ENCODE results near the gene ZFX.

Gene ZFX

DNA sequence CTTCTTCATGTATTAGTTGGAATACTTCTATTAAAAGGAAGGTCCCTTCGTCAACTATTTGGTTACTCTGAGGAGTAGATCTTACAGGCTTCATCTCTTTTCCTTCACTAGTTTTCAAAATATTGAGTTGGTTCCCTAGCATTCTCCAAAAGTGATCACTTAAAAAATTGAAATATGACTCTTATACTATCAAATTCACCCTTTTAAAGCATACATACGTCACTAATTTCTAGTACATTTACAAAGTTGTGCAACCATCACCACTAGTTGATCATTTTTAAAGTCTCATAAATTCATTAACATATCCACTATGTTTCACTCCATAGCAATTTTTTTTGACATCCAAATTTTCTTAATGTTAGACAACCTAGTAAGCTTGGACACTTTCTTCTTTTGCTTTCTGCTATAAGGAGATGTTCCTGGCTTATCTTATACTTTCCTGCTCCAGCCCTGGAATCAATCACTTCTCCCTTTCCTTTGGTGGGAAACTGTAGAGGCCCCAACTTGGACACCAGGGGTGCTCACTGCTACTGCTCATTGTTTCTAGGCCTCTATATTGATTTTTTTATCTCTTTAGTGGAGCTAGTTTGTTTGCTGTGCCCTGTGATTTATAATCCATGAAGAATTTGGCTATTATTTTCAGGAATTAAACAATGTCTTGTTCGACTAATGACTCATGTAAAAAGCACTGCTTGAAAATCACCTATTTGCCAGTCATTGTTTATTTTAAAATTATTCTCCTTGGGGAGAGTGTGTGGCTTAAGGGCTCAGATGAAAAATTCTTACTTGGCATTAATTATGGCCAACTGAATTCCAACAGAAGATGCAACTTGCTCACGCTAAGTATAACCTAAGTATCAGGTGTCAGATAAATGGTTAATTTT, 4.0 kb upstream of the ZFX start:
- ChIA-PET POLR2A (no interaction called here), CTCF (no interaction called here)
- TF ChIP-seq, protein P1, sequence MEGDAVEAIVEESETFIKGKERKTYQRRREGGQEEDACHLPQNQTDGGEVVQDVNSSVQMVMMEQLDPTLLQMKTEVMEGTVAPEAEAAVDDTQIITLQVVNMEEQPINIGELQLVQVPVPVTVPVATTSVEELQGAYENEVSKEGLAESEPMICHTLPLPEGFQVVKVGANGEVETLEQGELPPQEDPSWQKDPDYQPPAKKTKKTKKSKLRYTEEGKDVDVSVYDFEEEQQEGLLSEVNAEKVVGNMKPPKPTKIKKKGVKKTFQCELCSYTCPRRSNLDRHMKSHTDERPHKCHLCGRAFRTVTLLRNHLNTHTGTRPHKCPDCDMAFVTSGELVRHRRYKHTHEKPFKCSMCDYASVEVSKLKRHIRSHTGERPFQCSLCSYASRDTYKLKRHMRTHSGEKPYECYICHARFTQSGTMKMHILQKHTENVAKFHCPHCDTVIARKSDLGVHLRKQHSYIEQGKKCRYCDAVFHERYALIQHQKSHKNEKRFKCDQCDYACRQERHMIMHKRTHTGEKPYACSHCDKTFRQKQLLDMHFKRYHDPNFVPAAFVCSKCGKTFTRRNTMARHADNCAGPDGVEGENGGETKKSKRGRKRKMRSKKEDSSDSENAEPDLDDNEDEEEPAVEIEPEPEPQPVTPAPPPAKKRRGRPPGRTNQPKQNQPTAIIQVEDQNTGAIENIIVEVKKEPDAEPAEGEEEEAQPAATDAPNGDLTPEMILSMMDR (IDR thresholded peaks at IDR 0.05; ENCODE audit: insufficient read depth, low read length, missing control alignments): peak; percentile 5
- H3K4me3 ChIP-seq (ENCODE audit: low read depth, low read length): no peak overlapping the region
- DNase-seq (ENCODE audit: low read depth, low spot score): no peak

DNA sequence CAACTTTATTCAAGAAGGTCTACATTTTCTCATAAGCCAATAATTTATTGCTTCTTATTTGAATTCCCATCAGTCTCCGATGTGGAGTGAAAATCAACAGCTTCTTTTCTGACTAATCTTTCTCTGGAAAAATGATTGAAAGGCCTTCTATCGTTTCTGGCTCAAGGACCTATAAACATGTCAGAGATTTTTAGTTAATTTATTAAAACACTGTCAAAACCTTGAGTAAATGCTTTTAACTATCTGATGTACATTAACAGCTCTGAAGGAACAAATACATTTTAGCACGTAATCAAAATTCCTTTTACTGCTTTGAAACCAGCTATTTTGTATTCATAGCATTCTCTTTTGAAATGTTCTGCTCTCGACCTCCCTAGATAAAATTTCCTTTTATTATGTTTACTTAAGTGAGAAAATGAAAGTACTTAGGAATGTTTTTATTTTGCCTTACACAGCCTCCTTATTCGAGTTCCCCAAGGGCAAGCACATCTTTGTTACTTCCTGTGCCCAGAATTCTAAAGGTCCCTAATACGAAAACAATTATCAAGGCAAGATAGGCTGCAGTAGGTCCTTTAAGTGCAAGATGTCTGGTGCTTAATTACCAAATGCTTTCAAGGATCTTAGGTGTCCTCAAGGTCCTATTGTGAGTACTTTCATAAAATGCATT, 3.1 kb upstream of the ZFX start:
- ChIA-PET POLR2A (no interaction called here), CTCF (no interaction called here)
- TF ChIP-seq, protein P1 (IDR thresholded peaks at IDR 0.05; ENCODE audit: insufficient read depth, low read length, missing control alignments): no peak
- DNase-seq (ENCODE audit: low read depth, low spot score): no peak
- H3K4me3 ChIP-seq (ENCODE audit: low read depth, low read length): no peak overlapping the region

DNA sequence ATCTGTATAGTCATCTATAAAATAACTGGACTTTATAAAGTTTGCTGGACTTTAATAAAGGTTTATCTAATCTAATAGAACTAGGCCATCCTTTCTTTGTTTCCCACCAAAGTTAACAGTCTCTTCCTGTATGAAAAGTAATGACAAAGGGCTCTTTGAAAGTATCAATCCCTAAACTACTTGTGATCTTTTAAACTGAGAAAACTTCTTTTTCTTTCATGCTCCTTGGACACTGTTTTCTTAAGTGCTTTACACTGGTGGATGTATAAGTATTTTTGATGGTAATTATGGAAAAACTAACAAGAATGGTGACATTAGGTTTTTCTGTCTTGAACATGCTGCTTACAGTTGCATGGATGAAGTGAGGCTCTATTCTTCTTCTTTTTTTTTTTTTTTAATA, 2.4 kb upstream of the ZFX start:
- H3K4me3 ChIP-seq (ENCODE audit: low read depth, low read length): no peak overlapping the region
- CTCF ChIA-PET: no interaction called here
- TF ChIP-seq, protein P1 (IDR thresholded peaks at IDR 0.05; ENCODE audit: insufficient read depth, low read length, missing control alignments): no peak
- POLR2A ChIA-PET: no interaction called here
- DNase-seq (ENCODE audit: low read depth, low spot score): no peak

DNA sequence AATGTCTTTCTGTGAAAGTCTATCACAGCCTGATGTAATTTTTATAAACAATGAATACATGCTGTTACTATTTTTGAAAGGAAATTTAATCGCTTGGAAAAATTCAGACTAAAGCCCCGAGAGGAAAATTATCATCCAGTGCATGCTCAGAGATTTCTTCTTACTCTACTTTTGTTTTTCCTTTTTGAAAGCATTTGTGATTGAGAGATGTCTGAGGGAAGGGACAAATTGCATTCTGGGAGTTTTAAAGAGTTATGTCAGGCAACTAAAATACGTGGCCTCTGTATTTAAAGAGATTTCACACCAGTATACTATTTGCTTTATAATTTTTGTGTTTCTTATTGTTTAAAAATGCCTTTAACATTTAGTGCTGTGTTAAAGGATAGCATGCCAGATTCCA, 1.4 kb upstream of the ZFX start:
- no peak for DNase-seq (ENCODE audit: low read depth, low spot score)
- CTCF ChIA-PET: no interaction called here
- TF ChIP-seq, protein P1 (IDR thresholded peaks at IDR 0.05; ENCODE audit: insufficient read depth, low read length, missing control alignments): no peak
- no peak overlapping the region for H3K4me3 ChIP-seq (ENCODE audit: low read depth, low read length)
- POLR2A ChIA-PET: no interaction called here

DNA sequence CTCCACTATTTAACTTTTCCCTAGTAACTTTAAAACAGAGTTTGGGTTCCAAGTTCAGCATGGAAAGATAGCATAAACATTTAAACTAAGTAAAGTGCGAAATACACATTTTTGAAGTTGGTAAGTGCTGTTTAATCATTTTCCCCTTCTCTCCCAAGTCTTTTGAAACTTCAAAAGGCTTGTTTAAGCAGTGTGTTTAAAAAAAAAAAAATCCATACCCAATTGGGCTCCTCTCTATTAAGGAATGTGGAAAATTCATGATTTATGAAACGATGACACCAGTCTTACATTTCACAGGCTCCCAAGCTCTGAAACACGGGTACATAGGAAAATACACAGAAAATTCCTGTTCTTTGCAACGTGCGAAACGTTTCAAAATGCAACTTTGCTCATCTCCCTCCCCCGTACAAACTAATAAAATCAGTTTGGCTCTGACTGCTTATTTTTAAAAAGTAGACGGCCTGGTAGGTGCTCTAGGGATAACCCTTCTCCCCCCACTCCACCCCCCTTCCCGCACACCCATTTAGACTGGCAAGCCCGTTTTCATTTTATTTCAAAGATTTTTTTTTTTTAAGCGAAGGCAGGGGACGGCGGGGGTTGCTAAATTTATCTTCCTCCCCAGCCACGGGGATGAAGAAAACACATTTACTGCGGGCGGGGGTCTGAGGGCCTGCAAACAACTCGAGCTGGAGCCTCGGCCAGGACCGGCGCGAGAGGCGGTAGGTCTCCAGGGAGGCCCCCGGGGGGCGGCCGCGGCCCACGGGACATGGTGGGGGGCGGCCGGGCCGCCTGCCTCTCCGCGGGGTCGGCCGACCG, 786 bp upstream of the ZFX start:
- no peak for DNase-seq (ENCODE audit: low read depth, low spot score)
- H3K4me3 ChIP-seq (ENCODE audit: low read depth, low read length): peak overlapping the region; percentile 75
- TF ChIP-seq, protein P1 (IDR thresholded peaks at IDR 0.05; ENCODE audit: insufficient read depth, low read length, missing control alignments): no peak
- POLR2A ChIA-PET: no interaction called here
- CTCF ChIA-PET: no interaction called here

All from AG04449 (cell line).